HG02884 (cell line): ENCODE data around the gene C1orf50.

Experiments used
- ATAC-seq: cut with Tn5 transposase; IDR thresholded peaks from one replicate; pipeline ENCODE4 v1.9.1; 2021; ENCODE audit warnings: mild to moderate bottlenecking, moderate library complexity; ENCODE audit not compliant: unreplicated experiment

C1orf50 gene

DNA sequence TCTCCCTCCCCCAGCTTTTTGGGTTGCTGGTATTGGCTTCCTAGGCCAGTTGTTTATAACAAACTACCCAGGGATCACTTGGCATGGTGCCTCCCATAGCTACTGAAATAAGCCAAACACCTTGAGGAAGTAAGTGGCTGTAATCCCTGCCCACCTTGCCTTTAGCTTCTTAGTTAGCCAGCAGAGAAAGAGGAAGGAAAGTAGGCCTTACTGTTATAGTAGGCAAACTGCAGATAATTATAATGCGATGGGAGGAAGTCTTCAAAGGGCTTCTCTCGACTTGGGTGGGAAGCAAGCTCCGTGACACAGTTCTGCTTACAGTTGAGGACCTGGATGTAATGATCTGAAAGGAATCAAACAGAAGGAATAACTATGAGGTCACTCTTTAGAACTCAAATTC is 8.4 kb upstream of the C1orf50 start:
- no peak for ATAC-seq

DNA sequence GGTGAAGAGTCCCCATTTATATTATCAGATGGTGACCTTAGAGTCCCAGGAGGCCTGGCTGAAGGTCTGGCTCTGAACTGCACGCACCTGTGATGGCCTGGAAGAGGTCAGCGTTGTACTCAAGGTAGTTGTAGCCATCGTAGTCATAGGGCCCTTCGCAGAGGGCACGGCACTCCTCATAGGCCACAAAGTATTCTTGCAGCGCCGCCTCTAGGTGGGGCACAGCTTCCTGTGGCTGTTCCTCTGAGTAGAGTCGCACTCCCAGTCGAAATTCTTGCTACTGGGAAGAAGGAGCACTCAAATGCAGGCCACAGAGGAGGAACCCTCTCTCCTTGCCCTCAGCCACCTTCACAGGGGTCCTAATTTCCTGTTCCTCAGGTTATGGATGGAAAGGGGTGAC is 7.9 kb upstream of the C1orf50 start:
- no peak for ATAC-seq

DNA sequence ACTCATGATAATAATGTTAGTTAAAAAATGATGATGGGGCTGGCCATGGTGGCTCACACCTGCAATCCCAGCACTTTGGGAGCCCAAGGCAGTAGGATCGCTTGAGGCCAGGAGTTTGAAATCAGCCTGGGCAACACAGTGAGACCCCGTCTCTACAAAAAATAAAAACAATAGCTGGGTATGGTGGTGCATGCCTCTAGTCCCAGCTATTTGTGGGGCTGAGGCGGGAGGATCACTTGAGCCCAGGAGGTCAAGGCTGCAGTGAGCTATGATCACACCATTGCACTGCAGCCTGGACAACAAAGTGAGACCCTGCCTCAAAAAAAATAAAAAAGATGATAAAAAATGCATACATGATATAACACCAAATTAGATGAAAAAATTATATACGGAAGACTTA is 5.5 kb upstream of the C1orf50 start:
- no peak for ATAC-seq

DNA sequence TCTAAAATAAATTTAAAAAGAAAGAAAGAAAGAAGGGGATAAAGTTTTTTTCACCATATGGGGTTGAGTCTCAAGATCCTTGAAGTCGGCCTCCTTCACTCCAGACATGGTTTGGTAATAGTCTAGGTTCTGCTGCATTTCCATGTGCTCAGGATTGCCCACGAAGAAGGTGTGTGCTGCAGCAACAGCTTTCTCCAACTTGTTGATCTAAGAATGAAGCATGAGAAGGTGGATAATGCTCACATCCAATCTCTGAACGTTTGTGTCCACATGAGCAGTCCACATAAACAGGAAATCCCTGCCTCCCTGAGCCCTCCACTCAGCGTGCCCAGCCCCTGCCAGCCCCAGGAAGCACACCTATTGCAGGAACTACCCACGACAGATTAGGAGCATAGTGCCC is 4.8 kb upstream of the C1orf50 start:
- no peak for ATAC-seq

DNA sequence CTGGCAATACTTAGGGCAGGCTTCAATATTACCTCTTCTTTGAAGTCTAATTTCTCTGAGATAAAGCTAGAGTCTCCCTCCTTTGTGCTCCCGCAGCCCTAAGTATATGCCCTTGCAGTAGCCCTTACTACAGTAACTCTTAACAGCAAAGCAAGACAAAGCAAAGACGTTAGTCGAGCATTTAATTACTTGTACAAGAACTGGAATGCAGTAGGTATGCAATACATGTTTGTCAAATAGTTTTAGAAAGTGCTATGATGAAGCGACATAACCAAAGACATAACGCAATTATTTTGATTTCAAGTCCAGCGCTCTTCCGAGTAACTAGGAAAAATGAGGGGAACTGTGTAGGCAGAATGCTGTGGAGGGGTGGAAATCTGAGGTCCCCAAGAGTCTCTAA is 1.8 kb upstream of the C1orf50 start:
- ATAC-seq: no peak

DNA sequence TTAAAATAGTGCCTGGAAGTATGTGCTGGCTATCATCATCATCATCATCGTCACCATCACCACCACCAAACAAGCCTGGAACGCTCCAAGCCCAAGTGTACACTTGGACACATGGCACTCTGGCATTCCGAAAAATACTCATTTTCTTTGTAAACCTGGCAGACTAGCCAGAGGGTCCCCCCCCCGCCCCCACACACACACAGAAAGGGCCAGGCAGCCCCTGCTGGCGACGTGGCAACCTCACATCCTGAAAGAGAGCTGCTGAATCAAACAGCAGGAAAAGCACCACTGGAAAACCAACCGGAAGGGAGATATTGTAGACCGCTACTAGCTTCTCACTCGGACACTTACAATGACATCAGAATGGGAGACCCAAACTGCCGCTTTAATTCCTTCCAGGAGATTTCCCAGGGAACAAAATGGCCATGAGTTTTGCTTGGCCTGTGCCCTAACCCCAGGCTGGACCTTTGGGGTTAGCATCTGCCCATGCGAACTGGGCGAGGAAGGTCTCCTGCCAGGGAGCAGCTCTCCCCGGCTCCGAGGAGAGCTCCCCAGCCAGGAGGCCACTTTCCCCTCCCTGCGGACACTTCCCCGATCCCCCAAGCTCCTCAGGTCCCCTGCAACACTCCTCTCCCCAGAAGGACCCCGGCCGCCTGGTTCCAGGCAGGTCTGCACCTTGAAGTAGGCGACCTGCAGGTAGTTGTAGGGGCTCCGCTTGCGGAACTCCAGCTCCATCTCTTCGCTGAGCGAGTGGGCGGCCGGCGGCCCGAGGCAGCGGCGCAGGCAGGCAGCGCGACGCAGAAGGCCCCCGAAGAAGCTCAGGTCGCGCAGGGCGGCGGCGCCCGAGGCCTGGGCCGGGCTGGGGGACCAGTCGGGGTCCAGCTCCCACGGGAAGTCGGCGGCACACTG is 963 bp upstream of the C1orf50 start:
- ATAC-seq: peak; percentile 19

DNA sequence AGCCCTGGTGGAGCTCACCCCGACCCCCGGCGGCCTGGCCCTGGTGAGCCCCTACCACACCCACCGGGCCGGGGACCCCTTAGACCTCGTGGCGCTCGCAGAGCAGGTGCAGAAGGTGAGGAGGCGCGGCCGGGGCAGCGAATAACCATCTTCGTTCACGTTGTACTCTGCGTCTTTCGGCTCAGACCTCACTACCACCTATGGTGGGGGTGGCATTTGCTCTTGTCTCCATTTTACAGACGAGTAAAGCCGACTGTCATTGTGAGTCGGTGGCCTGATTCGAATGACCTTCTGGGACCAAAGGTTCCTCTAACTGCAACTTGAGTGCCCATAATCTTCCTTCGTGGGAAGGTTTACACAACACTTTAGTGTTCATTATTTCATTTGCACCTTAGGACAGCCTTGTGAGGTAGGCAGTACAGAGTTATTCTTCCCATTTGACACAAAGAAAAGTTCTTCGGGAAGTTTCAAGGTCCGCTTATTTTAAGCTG is 506 bp downstream of the C1orf50 start:
- peak; percentile 2 for ATAC-seq

DNA sequence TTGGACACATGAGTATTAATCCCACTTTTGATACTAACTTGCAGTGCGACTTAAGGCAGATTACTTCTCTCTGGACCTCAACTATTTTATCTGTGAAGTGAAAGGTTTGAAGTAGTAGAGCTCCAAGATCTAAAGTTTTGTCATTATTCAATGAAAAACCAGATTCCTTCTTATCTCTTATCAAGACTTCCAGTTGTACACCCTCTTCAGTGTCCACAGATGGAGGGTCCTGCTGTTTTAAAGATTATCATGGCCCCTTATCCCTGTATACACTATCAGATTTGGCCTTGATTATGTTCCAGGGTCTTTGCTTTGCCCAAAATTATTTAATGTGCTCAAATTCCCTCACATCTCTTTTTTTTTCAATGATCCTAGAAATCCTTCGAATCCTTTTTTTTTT is 1.1 kb downstream of the C1orf50 start:
- ATAC-seq: no peak

DNA sequence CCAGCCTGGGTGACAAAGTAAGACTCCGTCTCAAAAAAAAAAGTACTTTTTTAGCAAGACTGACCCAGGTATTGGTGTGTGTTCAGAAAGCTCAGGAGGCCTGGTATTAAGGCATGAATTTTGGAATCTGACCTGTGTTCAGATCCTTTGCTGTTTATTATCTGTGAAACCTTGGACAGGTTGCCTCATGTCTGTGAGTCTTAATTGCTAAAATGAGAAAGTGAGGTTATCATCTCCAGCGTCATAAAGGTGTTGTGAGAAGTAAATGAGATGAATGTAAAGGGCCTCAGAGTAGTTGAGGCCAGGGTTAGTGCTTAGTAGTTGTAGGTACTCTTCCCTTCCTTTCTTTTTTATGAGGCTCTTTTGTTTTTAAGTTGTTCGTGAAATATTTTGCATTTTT is 2.8 kb downstream of the C1orf50 start:
- ATAC-seq: no peak

DNA sequence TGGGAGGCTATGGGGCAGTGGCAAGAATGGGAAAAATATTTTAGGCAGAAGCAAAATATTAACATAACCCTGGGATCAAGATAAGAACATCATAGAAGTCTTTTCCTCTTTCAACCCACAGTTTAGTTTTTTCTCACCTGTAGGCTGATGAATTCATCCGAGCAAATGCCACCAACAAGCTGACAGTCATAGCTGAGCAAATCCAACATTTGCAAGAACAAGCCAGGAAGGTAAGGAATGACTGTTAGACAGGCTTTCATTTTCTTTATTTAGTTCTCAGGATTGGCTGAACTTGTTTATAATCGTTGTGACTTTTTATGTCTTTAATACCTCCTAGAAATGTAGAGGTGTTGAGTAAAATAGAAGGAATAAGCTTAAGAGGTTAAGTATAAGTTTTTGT is 6.4 kb downstream of the C1orf50 start:
- ATAC-seq: no peak

DNA sequence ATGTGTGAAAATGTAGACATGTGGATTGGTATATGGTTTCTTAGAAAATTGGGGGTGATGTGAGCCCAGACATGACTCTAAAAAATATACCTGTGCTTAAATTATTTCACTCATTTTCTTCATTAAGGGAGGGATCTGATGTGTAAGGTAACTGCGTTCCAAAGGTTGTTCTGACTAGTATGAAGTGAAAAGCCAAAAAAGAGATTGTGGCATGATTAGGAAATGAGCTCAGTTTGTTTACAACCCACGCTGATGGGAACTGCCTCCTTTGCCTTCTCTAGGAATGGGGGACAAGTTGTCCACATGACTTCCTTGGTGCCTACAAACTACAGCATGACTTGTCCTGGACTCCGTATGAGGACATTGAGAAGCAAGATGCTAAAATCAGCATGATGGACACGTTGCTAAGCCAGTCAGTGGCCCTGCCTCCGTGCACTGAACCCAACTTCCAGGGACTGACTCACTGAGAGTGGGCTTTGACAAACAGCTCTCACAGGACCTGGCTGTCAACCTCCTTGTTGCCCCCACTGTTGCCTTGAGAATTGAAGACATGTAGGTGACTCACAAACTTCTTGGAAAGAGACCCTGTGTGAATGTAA is 8.0 kb downstream of the C1orf50 start:
- ATAC-seq: no peak

DNA sequence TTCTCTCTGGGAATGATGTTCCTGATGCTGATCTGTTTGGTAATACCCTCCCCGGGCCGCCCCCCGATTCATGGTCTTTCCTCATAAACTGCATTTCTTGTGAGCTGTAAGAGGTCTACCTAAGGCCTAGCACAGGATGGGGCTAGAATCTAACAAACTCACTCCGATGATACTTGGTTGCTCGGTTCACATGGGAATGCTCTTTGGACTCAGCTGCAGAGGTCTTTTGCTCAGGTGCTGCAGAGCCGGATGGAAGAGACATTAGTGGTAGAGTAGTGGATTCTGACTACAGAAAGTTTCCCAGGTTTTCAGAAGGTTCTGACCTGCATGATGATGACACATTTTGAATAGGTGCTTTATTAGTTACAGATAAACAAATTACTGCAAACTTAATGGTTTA is 9.5 kb downstream of the C1orf50 start:
- ATAC-seq: no peak

DNA sequence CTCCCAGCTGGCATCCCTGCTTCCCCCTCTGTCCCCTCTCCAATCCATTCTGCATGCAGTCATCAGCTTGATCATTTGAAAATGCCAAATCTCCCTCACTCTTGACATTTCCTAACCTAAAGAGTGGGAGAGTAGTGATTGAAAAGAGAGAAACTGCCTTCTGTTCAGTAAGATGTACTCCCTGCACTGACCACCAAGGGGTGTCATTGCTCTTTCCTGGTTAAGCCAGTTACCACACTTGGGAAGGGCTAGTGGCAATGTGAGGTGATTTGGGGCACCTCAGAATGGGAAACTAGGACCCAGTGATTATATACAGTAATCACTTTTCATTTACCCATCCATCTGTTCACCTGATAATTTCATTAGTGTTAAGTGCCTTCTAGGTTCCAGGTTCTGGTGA is 10.8 kb downstream of the C1orf50 start:
- ATAC-seq: no peak

DNA sequence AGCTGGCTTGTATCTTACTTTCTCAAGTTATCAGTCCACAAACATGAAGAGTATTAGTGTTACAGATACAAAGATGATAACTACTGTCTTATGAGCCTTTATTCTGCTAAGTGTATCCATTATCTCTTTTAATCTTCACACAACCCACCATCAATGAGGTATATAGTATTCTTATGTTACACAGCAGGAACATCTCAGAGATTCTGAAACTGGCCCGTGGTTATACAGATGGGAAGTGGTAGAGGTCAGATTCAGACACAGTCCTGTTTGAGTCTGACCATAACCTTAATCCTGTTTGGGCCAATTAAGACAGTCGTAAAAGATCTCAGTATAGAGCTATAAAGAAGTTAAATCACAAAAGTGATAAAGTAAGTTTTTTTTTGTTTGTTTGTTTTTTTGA is 12.7 kb downstream of the C1orf50 start:
- ATAC-seq: no peak

DNA sequence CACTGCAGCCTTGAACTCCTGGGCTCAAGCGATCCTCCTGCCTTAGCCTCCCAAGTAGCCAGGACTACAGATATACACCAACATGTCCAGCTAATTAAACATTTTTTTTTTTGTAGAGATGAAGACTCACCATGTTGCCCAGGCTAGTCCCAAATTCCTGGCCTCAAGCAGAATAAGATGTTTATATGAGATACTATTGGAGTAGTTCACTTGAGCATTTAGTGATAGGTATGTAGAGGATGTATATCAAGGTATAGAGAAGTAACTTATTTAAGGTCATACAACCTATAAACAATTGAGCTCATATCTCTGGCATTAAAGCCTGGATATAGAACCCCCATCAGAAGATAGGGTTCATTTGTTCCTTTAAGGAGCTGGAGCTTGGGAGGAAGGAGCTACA is 13.1 kb downstream of the C1orf50 start:
- ATAC-seq: no peak

DNA sequence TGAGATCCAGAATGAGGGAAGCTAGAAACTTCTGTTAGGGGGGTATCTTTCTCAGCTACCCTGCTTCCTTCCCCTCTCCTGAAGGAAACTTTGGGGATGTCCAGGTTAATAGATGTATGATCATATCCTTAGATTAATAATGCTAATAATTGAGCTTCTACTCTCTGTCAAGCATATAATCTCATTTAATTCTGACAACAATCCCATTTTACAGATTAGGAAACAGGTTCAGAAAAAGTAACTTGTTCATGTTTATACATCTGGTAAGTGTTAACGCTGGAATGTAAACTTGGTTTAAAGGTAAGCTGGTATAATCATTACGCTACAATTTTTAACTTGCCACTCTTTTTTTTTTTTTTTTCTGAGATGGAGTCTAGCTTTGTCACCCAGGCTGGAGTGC is 16.0 kb downstream of the C1orf50 start:
- ATAC-seq: no peak

DNA sequence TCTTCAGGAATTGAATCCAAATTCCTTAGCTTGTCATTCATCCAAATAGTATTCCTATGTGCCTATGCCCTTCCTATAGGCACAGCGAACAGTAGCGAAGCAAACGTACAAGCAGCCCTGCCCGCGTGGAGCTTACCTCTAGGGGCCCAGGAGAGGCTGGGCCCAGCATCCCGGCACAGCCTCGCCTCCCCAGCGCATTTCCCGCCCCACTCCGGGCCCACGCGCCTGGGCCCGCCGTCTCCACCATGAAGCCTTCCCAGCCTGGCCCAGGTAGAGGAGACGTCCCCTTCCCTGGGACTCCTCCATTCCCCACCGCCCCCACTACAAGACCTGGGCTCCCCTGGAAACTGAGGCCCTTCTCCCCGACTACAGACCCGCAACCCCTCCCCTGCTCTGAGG is 17.5 kb downstream of the C1orf50 start:
- ATAC-seq: no peak

DNA sequence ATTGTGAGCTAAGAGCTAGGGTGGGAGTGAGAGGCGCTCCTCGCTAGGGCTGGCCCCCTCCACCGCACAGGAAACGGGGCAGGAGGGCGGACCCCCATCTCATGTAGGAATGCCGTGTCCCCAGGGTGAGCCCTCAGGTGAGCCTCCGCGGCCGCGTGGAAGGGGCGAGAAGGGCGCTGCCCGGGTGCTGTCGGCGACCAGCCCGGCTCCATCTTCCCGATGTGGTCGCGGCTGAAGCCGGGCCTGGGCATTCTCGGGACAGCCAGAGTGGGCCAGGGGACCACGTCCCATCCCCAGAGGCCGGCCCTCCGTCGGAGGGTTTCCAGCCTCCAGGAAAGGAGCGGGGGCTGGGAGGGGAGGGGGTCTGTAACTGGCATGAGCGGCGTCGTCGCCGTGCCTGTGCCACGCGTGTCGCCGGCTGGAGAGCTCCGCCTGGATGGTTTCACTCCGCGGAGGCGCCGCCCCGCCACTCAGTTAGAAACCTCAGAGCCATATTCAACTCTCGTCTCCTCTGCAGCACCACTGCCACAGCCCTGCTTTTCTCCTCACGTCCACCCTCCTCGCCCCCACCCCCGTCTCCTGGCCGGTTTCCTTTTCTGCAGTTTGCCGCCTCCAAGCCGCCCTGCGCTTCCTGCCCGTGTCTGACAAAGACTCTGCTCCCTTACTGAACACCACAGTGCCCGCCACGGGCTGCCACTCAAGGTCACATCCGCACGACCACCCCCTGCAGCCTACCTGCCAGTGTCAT is 18.1 kb downstream of the C1orf50 start, which contains the start of gene TMEM269:
Gene TMEM269, plus strand, starts transcription at position 46 of the 748 bp plus-strand sequence. CDS start 4,903 bp downstream, outside the sequence.
- ATAC-seq: no peak

DNA sequence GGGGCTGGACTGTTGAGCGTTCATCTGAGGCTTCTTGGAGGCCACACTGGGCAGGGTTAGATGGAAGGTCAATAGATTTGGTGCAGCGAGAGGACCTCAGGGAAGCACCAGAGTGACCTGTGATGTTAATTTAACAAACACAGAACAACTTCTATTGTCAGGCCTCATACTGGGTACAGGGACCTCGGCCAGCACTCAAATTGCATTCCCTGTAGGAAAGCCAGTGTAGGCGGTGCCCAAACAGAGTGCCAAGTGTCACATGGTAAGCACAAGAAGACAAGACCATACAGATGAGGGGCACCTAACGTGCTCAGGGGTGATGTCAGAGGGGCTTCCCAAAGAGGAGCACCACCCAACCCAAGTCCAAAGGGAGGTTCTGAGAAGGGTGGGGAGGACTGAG is 19.0 kb downstream of the C1orf50 start:
- no peak for ATAC-seq

DNA sequence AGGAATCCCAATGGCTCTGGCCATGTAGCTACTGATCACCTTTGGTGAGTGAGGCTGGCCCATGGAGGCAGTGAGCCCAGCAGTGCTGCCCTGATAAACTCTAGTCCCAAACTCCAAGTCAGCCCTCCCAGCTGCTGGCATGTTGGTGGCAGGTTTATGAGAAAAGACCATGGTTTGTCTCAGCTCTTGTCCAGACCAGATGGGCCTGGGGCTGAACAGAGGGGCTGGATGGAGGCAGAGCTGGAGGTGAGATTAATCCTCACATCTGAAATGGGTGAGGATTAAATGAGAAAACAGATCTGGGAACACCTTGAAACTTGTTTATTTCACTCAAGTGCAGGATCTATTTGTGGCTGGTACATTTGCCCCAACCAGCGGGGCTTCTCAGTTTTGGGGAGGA is 21.0 kb downstream of the C1orf50 start:
- no peak for ATAC-seq

DNA sequence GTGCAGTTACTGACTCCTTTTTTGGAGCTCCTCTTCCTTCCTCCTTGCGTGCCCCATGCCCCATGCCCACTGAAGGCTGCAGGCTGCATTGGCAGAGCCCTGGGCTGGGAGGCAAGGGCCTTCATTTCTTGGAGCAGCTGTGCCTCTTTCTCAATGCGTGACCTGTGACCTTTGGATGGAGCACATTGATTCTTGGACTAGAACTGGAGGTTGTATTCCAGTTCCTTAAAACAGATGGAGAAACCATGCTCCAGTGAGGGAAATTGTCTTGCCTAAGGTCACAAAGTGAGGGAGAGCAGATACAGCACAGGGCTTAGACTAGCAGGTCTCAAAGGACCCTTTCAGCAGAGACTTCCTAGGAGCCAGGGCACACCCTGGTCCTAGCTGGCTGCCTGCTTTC is 26.8 kb downstream of the C1orf50 start:
- ATAC-seq: no peak

DNA sequence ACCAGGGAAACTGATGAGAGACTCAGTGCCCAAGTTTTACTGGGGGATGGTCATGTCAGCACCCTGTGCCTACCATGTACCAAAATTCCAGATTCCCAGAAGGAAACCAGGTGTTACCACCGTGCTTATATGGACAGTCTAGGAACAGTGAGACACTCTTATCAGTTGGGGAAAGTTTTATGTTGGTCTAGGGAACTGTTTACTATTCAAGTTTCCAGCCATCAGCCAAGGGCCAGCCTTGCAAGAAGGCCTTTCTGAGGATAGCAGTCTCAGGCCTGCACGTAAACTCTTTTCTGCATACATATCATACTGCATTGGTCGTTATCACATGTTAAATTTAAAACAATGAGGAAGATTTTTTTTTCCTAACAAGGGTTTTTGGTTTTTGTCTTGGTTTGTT is 30.4 kb downstream of the C1orf50 start:
- ATAC-seq: no peak
